GM21723 (cell line): ENCODE data around the gene CD300LF.

Experiments used
- ATAC-seq: cut with Tn5 transposase; IDR thresholded peaks from one replicate; pipeline ENCODE4 v1.9.1; 2021; ENCODE audit warnings: mild to moderate bottlenecking, moderate library complexity; ENCODE audit not compliant: unreplicated experiment

Gene CD300LF

DNA sequence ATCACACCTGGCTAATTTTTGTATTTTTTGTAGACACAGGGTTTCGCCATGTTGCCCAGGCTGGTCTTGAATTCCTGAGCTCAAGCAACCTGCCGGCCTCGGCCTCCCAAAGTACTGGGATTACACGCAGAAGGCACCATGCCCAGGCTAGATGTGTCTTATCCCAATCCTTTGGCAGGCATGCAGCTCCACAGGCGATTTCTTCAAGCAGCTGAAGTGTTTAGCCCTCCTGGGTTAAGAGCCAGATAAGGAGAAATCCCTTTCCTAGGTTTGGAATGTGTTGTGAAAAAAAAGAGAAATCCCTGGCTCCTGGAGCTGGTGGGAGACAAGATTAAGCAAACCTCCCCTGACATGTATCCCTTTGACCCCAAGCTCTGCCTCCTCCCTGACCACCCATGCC is 33.7 kb upstream of the CD300LF start:
- no peak for ATAC-seq

DNA sequence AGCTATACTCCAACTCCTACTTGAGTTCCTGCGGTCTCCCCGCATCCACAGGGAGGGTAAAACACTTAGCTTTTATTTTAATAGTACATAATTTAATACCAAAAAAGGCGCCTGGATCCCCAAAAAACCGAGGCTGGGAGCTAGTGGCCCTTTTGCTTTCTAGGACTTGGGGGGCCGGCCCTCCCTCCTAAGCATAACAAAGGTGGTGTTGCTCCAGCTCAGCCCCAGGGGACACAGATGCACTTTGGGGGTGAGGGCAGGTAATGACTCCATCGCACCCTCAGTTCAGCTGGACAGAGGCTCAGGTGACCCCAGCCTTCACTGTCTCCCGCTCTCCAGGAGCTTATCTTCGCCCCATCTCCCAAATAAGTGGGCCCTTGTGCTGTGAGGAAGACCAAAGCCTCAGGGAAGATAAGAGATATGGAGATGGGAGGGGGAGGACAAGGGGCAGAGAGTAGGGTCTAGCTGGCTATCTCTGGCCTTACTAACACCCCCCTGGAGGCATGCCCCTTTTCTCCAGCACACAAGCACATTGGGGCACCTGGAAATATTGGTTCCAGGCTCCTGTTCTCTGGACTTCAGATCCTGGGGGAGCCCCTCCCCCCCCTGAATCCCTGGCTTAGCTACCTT is 32.9 kb upstream of the CD300LF start:
- ATAC-seq = no peak

DNA sequence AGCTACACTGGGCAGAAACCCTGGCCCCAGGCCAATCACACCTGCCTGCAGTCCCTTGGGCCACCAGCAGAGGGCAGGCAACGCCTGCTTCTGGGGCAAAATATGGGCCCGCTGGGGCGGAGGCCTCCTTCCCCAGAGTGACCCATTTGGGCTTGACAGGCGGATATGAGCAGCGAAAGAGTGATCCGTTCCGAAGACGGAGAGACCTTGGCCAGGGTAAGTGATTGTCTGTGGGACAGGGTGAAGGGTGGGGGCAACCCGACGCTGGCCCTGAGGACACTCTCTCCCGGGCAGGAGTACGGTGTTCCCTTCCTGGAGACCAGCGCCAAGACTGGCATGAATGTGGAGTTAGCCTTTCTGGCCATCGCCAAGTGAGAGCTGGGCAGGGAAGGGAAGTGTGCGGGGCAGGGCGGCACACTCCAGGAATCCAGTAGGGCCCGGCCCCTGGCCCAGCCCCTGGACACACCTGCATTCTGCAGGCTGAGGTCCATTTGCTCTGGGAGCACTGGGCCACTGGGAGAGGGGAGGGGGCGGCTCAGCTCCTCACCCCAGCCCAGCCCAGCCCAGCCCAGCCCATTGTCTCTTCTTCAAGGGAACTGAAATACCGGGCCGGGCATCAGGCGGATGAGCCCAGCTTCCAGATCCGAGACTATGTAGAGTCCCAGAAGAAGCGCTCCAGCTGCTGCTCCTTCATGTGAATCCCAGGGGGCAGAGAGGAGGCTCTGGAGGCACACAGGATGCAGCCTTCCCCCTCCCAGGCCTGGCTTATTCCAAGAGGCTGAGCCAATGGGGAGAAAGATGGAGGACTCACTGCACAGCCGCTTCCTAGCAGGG is 32.2 kb upstream of the CD300LF start:
- ATAC-seq = no peak

DNA sequence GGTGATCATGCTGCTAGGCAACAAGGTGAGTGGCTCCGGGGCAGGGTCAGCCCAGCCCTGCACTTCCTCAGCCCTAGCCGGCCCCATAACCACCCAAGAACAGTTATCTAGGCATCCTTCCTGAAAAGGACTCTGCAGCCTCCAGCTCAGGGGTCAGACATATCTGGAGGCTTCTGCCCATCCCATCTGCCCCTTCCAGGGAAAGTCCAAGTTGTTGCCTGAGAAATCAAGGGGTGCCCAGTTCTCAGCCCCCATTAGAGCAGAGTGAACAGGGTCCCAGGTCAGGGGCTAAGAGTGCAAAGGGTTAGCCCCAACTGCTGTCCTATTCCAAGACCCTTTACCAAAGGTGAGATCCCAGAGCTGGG is 31.6 kb upstream of the CD300LF start:
- ATAC-seq = no peak

DNA sequence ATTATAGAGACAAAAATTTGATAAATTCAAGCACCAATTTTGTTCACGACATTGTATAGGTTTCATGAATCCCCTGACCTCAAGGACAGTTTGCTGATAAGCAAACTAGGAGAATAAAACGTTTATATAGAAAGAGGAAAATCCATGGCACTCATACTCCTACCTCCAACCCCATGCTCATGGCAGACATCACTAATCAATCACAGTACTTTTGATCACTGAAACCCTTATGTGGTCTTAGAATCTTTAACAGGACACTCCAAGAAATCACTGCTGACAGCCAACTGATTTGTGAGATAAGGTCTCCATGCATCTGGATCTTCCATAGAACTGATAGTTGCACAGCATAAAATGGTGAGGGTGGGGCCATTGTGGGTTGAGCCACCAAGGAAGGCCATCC is 31.0 kb upstream of the CD300LF start:
- no peak for ATAC-seq

DNA sequence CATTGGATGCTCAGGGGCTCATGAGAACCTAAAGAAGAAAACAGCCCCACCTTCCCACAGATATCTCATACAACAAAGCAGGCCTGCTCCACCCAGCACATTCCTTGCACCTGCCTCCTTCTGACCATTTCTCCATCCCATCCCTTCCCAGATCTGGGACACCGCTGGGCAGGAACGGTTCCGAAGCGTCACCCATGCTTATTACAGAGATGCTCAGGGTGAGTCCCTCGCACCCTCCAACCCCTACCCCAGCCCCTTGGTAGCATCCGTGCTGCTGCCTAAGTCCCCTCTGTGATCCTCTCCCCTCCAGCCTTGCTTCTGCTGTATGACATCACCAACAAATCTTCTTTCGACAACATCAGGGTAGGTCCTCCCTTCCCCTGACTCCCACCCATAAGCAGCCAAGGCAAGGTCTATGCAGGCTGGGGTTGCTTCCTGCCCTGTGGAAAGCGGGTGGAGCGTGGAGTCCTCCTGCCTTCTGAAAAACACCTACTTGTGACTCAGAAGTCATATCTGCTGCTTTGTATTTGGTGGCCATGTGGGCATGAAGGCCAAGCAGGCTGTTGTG is 30.3 kb upstream of the CD300LF start:
- no peak for ATAC-seq

DNA sequence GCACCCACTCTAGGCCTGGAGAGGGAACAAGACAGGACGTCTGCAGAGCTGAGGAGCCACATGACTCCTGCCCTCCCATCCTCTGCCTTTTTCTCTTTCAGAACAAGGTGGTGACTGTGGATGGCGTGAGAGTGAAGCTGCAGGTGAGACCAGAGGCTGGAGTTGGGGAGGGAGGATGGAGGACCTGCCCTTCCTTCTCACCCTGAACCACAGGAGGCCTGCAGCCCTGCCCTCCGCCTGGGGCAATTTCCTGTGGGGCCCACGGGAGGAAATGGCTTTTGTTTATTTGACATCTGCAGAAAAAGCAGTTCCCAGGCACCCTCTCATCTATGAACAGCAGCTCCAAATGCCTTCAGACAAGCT is 29.4 kb upstream of the CD300LF start:
- no peak for ATAC-seq

DNA sequence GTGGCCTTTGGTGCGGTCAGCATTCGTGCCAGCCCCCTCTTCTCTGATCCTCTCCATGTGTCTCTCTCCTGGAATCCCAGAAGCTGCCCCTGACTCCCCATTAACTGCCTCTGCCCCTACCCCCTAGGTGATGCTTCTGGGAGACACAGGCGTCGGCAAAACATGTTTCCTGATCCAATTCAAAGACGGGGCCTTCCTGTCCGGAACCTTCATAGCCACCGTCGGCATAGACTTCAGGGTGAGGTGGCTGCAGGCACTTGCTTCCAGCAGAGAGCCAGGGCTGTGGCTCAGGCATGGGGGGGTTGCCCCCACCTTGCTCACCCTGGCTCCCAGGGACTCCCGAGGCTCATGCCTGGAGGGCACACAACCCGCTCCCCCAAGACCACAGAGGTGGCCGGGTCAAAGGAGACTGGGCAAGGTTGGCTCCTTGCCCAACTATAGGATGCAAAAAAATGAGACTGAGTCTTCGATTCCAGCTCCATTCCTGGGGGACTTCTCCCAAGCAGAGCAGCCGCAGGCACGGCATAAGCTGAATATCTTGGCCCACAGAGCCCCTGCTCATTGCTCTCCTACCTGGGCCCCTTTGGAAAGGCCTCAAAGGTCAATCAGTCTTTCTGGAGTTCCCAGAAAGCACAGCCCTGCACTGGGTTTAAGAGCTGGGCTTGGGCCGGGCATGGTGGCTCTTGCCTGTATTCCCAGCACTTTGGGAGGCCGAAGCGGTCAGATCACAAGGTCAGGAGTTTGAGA is 28.1 kb upstream of the CD300LF start:
- ATAC-seq = no peak

DNA sequence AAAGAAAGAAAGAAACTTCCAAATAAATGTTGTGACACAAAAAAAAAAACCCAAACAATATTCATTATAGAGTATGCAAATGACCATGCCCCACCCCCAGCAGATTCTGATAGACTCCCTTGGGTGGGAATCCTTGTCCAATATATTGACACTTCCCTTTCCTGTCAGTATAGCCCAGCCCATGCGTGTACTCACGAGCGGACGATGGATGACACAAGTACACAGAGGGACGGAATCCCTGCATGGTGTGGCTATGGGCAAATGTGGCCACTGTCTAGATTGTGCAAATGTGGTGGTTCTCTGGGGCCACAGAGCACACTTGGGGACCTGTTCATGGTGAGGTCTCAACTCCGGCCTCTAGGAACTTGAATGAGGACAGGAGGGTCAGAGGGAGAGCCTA is 27.4 kb upstream of the CD300LF start:
- ATAC-seq = no peak

DNA sequence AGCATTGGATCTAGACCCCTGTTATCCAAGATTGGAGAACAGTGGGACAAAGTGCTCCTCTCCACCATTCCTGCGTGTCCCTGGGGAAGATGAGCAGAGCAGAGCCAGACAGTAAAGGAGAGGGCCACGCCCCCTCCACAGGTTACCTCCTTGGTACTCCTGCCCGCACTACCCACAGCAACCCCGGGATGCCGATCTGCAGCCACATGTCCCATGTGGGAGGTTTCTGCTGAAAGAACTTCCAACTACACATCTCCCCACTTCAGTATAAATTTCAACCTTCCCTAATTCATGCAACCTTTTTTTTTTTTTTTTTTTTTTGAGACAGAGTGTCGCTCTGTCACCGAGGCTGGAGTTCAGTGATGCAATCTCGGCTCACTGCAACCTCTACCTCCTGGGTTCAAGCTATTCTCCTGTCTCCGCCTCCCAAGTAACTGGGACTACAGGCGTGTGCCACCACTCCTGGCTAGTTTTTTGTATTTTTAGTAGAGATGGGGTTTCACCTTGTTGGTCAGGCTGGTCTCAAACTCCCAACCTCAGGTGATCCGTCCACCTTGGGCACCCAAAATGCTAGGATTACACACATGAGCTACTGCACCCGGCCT is 26.6 kb upstream of the CD300LF start:
- ATAC-seq = no peak

DNA sequence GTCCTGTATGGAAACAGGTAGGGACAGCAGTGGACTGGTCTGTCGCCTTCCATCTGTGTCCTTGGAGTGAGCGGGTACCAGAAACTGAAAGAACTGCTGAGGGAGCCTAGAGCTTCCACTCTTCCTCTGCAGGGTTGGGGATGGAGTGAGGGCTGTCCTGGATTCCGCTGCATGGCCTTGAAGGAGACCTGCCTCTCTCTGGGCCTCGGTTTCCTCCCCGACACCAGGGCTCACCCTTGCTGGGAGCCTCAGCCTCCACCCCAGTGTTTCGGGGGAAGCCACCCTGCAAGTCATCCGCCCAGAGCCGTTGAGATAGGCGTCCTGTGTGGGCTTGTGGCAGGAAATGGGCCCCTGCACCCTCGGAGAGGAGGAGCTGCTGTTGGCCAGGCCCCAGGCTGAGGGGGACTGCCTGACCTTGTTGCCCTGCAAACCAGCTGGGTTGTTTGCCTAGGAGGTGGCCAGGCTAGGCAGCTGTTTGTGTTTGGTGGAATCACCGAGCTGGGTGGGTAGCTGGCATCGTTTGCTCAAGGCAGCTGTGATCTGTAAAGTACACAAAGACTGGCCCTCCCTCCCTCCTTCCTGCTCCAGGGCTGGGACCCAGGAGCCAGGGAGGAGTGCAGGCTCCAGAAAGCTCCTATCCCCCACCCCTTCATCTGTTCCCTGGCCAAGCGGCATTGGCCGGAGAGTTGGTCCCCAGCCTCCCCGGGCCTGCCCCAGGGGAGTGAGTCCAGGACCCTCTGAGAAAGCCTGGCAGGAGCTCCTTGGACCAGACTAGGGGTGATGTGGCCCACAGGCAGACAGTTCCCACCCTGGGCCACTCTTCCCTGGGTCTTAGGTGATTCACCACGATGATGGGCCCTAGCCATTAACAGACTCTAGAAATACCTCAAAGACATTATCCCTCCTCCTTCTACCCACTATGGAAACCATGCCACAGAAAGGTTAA is 25.6 kb upstream of the CD300LF start:
- peak; percentile 58 for ATAC-seq

DNA sequence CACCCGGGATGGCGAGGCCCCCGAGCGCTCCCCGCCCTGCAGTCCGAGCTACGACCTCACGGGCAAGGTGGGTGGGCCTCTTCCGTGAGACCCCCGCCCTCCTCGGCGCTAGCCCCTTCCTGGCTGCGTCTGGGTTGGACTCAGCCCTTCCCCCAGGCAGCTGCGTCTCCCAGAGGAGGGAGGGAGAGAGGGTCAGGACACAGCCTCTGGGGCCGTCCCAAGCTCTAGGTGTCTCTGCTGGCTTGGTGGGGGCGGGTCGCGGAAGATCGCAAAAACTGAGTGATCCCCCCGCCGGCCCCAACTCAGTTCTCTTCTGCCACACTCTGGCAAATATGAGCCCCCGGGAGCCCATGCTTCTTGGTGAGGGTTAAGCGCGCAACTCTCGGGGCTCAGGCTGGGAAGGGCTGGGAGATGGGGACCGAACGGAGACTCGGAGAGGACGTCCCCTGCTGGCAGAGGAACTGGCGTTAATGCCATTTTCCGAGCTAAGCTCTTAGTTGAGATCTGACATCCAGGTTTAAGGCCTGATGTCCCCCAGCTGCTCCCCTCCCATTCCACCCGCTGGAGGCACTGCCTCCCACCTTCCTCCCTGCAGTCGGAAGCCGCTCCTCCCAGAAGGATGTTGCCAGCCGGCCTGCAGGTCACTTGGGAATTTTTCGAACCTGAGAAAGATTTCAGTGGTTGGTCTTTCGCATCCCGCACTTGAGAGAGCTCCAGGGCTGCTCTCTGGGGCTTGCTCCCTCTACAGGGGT is 24.8 kb upstream of the CD300LF start:
- no peak for ATAC-seq

DNA sequence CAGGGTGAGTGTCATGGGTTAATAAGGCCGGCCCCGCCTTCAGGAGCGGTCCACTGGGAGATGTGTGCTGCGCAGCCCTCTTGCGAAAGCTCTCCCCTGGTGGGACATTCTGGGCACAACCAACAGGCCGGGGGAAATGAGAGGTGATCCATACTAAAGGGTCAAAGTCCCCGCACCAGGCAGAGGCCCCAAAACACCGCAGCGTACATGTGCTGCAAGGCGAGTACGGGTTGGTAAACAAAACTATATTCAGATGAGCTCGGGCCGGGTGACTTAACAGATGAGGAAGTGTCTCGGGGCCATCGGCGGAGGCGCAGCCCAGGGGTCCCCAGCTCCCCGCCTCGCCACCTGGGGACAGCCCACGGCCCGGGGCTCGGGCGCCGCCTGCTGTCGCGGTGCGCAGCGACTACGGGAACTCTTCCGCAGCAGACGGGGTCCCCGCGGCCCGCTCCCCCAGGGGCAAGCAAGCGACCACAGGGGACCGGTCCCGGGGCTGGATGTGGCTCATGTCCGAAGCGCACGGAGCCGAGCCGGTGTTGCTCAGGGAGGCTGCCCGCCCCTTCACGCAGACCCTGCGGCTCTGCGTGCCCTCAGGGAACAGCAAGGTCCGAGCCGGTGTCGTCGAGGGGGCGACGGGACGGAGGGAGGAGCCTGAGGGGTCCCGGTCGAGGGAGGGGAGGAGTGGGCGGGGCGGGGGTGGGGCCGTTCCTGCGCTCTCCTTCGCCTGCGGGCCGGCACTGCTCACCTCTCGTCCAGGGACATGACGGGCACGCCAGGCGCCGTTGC is 24.0 kb upstream of the CD300LF start, which contains the start of gene RAB37:
TSS of gene RAB37 (plus strand) at position 744 of the 786 bp plus-strand sequence. CDS start at position 761, 17 bp downstream.
- ATAC-seq = no peak

DNA sequence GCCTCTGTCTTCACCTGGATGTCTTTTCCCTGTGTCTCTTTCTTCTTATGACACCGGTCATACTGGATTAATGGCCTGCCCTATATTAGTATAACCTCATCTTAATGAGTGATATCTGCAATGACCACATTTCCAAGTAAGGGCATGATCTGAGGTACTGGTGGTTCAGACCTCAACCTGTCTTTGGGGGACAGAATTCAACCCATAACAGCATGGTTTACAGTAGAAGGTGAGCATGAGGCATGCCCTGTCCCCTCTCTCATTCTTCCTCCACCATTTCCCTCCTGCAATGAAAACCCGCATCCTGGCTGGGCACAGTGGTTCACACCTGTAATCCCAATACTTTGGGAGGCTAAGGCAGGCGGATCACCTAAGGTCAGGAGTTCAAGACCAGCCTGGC is 21.5 kb upstream of the CD300LF start:
- ATAC-seq = no peak

DNA sequence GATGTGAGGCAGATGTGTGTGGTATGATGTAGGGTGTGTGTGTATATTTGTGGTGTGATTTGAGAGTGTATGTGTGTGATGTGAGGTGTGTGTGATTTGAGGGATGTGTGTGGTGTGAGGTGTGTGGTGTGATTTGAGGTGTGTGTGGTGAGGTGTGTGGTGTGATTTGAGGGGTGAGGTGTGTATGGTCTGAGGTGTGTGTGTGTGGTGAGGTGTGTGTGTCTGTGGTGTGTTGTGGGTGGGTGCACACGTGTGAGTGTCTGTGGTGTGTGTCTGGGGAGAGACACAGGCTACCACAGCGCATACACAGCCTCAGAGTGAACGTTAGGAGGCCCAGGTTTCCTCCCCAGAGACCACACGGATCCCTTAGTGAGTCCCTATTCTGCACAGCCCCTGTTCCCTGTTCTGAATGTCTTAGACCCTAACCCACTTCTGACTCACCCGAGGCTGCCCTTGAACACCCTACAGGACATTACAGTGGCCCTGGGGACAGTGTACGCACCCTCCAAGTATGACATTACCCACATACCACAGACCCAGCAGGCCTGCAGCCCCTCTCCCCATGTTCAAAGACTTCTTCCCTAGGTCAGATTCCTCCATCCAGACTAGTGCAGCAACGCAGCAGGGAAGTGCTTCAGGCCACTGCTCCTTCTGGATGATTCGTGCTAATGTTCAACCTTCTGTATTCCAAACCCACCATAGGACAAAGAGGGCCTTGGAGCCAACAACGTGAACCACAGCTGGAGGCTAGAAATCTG is 20.8 kb upstream of the CD300LF start:
- ATAC-seq = no peak

DNA sequence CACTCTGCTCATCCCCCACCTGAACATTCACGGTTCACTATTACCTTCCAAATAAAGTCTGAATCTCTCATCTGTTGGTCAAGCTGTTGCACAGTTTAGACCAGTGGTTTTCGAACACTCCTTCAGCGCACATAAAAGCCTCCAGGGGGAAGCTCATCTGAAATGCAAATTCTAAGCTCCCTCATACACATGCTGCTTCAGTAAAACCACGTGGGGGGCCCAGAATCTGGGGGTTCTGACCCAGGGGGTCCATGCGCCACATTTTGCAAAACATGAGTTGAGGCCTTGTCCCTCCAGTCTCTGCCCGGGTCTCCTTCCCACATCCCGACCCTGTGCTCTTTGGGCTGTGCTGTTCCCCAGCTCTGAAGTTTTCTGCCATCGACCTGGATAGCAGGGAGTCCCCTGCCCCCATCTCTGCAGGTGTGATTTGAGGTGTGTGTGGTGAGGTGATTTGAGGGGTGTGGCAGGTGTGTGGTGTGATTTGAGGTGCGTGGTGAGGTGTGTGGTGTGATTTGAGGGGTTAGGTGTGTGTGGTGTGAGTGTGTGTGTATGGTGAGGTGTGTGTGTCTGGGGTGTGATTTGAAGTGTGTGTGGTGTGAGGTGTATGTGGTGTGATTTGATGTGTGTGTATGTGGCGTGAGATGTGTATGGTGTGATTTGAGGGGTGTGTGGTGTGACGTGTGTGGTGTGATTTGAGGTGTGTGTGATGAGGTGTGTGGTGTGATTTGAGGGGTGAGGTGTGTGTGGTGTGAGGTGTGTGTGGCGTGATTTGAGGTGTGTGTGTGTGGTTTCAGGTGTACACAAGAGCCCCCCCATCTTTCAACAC is 19.5 kb upstream of the CD300LF start:
- ATAC-seq = no peak

DNA sequence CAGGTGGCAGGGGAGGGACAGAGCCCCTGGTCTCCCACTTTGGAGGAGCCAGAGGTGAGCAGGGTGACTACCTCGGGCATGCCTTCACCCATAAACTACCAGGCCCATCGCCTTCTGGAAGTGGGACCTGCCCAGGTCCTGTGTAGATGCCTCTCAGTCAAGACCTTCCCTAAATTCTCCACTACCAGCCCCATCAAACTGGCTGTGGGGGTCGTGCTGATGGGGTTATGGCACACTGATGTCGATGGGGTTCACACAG is 18.6 kb upstream of the CD300LF start:
- ATAC-seq = no peak
